ENCODE data around the gene ETV7. TPM values are rescaled to one million over a fixed set of nuclear protein-coding genes. Genes with fewer than 3 reads are reported as not detected.

ETV7 gene
- polyA plus RNA-seq, 3 donors = 0.10 to 2.2 (median 1.5) TPM

DNA sequence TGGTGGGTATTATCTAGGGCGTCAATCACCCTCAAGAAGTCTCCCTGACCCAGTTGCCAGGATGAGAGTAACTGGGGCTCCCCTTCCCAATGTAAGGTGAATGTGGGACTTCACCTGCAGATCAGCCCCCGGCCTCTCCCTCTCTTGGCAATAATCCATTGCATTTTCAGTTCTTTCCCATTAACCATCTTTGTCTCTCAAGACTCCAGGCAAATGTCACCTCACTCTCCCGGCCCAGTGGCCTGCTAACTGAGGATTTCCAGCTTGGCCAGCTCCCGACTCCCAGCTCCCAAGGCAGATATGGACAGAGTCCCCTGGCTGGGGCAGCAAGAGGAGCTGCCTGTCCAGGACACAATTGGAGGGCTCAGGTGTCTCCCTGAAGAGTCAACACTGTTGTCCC, 7.3 kb downstream of the ETV7 start:
- no peak overlapping the region for H3K4me2 ChIP-seq (replicated peaks; ENCODE audit: extremely low read depth, low read length, poor library complexity, severe bottlenecking)
- peaks cover 0 to 6% (median 3%) of the 10 kb centered on the region in 3 donors for H3K27me3 Mint-ChIP-seq (ENCODE audit: low read depth in 3 of 3)
- DNase-seq = no peak

DNA sequence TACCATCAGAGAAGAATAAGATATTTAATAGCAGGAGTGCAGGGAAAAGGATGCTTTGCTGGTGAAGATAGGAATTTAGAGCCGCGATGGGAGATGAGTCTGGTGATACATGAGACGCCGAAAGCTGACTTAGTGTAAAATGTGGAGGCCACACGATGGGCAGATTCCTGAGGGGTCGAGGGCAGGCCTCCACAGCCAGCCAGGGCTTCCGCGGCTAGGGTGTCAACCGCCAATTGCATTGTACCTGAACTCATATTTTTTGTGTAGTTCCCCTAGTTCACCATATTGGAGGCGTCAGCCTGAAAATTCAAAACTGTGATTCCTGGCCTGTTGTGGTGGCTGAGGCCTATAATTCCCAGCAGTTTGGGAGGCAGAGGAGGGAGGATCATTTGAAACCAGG, 8.5 kb downstream of the ETV7 start:
- Histone ChIP-seq H3K4me1 (ENCODE audit: control insufficient read depth in 1 of 2, insufficient read depth in 2 of 2, low read length in 2 of 2) (no peaks in the 10 kb centered on the region), H2AFZ (ENCODE audit: insufficient read depth, low read depth, low read length, poor library complexity, severe bottlenecking) (no peak overlapping the region), H3K4me3 (replicated peaks in 1 of 3; ENCODE audit: low read depth in 2 of 3, low read length in 3 of 3) (no peak overlapping the region), H3K9ac (ENCODE audit: insufficient read depth, low read length, poor library complexity, severe bottlenecking) (no peak overlapping the region), H3K79me2 (ENCODE audit: insufficient read depth, low read length) (no peaks in the 10 kb centered on the region), H3K36me3 (replicated peaks in 1 of 2; ENCODE audit: control insufficient read depth in 1 of 2, insufficient read depth in 2 of 2, low read length in 2 of 2) (no peaks in the 10 kb centered on the region), H3K4me2 (replicated peaks; ENCODE audit: extremely low read depth, low read length, poor library complexity, severe bottlenecking) (no peak overlapping the region), H4K20me1 (ENCODE audit: insufficient read depth, low read length) (no peaks in the 10 kb centered on the region), H3K27ac (ENCODE audit: low read depth in 1 of 2, low read length in 2 of 2) (no peak overlapping the region), H3K9me3 (replicated peaks in 1 of 2; ENCODE audit: control insufficient read depth in 1 of 2, insufficient read depth in 1 of 2, low read length in 2 of 2) (no peaks in the 10 kb centered on the region), H3K27me3 (ENCODE audit: control insufficient read depth in 2 of 2, insufficient read depth in 2 of 2, low read length in 2 of 2) (no peaks in the 10 kb centered on the region)
- TF ChIP-seq, protein P1, sequence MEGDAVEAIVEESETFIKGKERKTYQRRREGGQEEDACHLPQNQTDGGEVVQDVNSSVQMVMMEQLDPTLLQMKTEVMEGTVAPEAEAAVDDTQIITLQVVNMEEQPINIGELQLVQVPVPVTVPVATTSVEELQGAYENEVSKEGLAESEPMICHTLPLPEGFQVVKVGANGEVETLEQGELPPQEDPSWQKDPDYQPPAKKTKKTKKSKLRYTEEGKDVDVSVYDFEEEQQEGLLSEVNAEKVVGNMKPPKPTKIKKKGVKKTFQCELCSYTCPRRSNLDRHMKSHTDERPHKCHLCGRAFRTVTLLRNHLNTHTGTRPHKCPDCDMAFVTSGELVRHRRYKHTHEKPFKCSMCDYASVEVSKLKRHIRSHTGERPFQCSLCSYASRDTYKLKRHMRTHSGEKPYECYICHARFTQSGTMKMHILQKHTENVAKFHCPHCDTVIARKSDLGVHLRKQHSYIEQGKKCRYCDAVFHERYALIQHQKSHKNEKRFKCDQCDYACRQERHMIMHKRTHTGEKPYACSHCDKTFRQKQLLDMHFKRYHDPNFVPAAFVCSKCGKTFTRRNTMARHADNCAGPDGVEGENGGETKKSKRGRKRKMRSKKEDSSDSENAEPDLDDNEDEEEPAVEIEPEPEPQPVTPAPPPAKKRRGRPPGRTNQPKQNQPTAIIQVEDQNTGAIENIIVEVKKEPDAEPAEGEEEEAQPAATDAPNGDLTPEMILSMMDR (IDR thresholded peaks at IDR 0.05) = no peak
- no peak overlapping the region for H3K4me3 Mint-ChIP-seq
- H3K4me1 Mint-ChIP-seq = no peaks in the 10 kb centered on the region
- DNase-seq = no peak
- peaks cover 0 to 6% (median 2%) of the 10 kb centered on the region in 3 donors for H3K27me3 Mint-ChIP-seq (ENCODE audit: low read depth in 3 of 3)
- peaks cover 0 to 14% of the 10 kb centered on the region in 2 donors for H3K36me3 Mint-ChIP-seq
- intact Hi-C loops (cut with micrococcal nuclease) = no loop called here
- WGBS (ENCODE audit: insufficient coverage) = 98% methylated on average over 6 of the region's 10 CpGs
- peaks cover 0 to 3% (median 0%) of the 10 kb centered on the region in 7 donors for H3K9me3 Mint-ChIP-seq
- H3K27ac Mint-ChIP-seq = no peak overlapping the region

More for the DNA sequence above, 7.3 kb downstream of the ETV7 start:
- Mint-ChIP-seq H3K4me1 (peaks cover 3% of the 10 kb centered on the region), H3K9me3 (peaks cover 0 to 3% (median 0%) of the 10 kb centered on the region in 7 donors), H3K27ac (no peak overlapping the region), H3K4me3 (no peak overlapping the region), H3K36me3 (peaks cover 0 to 15% of the 10 kb centered on the region in 2 donors)
- no peak overlapping the region for H2AFZ ChIP-seq (ENCODE audit: insufficient read depth, low read depth, low read length, poor library complexity, severe bottlenecking)
- no peaks in the 10 kb centered on the region for H3K36me3 ChIP-seq (replicated peaks in 1 of 2; ENCODE audit: control insufficient read depth in 1 of 2, insufficient read depth in 2 of 2, low read length in 2 of 2)
- no peaks in the 10 kb centered on the region for H3K79me2 ChIP-seq (ENCODE audit: insufficient read depth, low read length)
- no peaks in the 10 kb centered on the region for H4K20me1 ChIP-seq (ENCODE audit: insufficient read depth, low read length)
- intact Hi-C loops (cut with micrococcal nuclease) = no loop called here
- no peak overlapping the region for H3K9ac ChIP-seq (ENCODE audit: insufficient read depth, low read length, poor library complexity, severe bottlenecking)
- TF ChIP-seq, protein P1 (IDR thresholded peaks at IDR 0.05) = no peak
- no peaks in the 10 kb centered on the region for H3K27me3 ChIP-seq (ENCODE audit: control insufficient read depth in 2 of 2, insufficient read depth in 2 of 2, low read length in 2 of 2)
- no peak overlapping the region for H3K27ac ChIP-seq (ENCODE audit: low read depth in 1 of 2, low read length in 2 of 2)
- no peaks in the 10 kb centered on the region for H3K4me1 ChIP-seq (ENCODE audit: control insufficient read depth in 1 of 2, insufficient read depth in 2 of 2, low read length in 2 of 2)
- H3K4me3 ChIP-seq (replicated peaks in 1 of 3; ENCODE audit: low read depth in 2 of 3, low read length in 3 of 3) = no peak overlapping the region
- WGBS (ENCODE audit: insufficient coverage) = 100% methylated on average over 4 of the region's 4 CpGs
- no peaks in the 10 kb centered on the region for H3K9me3 ChIP-seq (replicated peaks in 1 of 2; ENCODE audit: control insufficient read depth in 1 of 2, insufficient read depth in 1 of 2, low read length in 2 of 2)

Measured in CD14-positive monocyte (primary cell).